HG02884 (cell line): ENCODE measurements around the gene AMFR.

ENCODE experiments used
- ATAC-seq: cut with Tn5 transposase; IDR thresholded peaks from one replicate; pipeline ENCODE4 v1.9.1; 2021; ENCODE audit warnings: mild to moderate bottlenecking, moderate library complexity; ENCODE audit not compliant: unreplicated experiment

The AMFR gene

GRCh38 chr16:56349086-56349415 lies 76.3 kb downstream of the AMFR start:
- ATAC-seq: no peak

- ATAC-seq: no peak
These were observed 76.9 kb downstream of the AMFR start for GRCh38 chr16:56348168-56349085.

GRCh38 chr16:56347670-56348069 lies 77.7 kb downstream of the AMFR start:
- no peak for ATAC-seq

GRCh38 chr16:56347166-56347565 lies 78.2 kb downstream of the AMFR start:
- ATAC-seq: no peak

GRCh38 chr16:56346131-56346890 lies 79.0 kb downstream of the AMFR start:
- no peak for ATAC-seq

- no peak for ATAC-seq
These were observed 79.8 kb downstream of the AMFR start for GRCh38 chr16:56345406-56346050.

GRCh38 chr16:56344518-56345405 lies 80.6 kb downstream of the AMFR start:
- ATAC-seq: no peak

GRCh38 chr16:56343661-56344517 lies 81.5 kb downstream of the AMFR start:
- no peak for ATAC-seq

- ATAC-seq: no peak
These were observed 83.5 kb downstream of the AMFR start for GRCh38 chr16:56341656-56342399.

GRCh38 chr16:56340864-56341365 lies 84.4 kb downstream of the AMFR start:
- no peak for ATAC-seq

- ATAC-seq: no peak
These were observed 84.9 kb downstream of the AMFR start for GRCh38 chr16:56340416-56340815.

- ATAC-seq: no peak
These were observed 85.7 kb downstream of the AMFR start for GRCh38 chr16:56339431-56340195.

- no peak for ATAC-seq
These were observed 86.6 kb downstream of the AMFR start for GRCh38 chr16:56338566-56339318.

- no peak for ATAC-seq
These were observed 87.5 kb downstream of the AMFR start for GRCh38 chr16:56337858-56338325.

GRCh38 chr16:56337131-56337857 lies 88.1 kb downstream of the AMFR start:
- ATAC-seq: no peak

GRCh38 chr16:56336711-56337110 lies 88.6 kb downstream of the AMFR start:
- no peak for ATAC-seq
